H1 (cell line): ENCODE measurements around the gene STX2. TPM values are rescaled to one million over a fixed set of nuclear protein-coding genes. Genes with fewer than 3 reads are reported as not detected.

Experiments
- CTCF ChIA-PET: fragments of 300-600 bp; sonication (Branson Sonifier 250); formaldehyde crosslinking; loops from one replicate; lab custom pipeline; 2021; ENCODE audit not compliant: partially characterized antibody; lab: Charles Lee
- POLR2A ChIA-PET: fragments of 300-600 bp; sonication (Branson Sonifier 250); formaldehyde crosslinking; loops from one replicate; lab custom pipeline; 2021; ENCODE audit warnings: inconsistent platforms; ENCODE audit not compliant: partially characterized antibody; lab: Charles Lee
- DNase-seq, 2 experiments: peaks; one replicate each; pipeline versions ENCODE4 v3.0.0 to v3.0.0-alpha.2; 2010 to 2022; ENCODE audit warnings: low spot score in 2 of 2, low read depth in 1 of 2, mixed read lengths in 1 of 2
- FAIRE-seq: peaks from 2 replicates; lab custom pipeline; 2011; peaks lifted over from hg19 to GRCh38; lab: Jason Lieb, UNC
- H2AFZ ChIP-seq: 2 replicates; pipeline ENCODE4 v1.8.1; 2012; ENCODE audit warnings: low read length, inconsistent platforms
- H2AK5ac ChIP-seq: 2 replicates; pipeline ENCODE4 v1.6.1; 2013; ENCODE audit warnings: low read depth, low read length
- H2BK120ac ChIP-seq: replicated peaks from 2 replicates; pipeline ENCODE3; 2013; ENCODE audit warnings: low read depth, low read length, inconsistent platforms
- H2BK12ac ChIP-seq: 2 replicates; pipeline ENCODE4 v1.6.1; 2013; ENCODE audit warnings: low read depth, low read length
- H2BK15ac ChIP-seq: 2 replicates; pipeline ENCODE4 v1.6.1; 2013; ENCODE audit warnings: low read length
- H2BK20ac ChIP-seq: 2 replicates; pipeline ENCODE4 v1.6.1; 2013; ENCODE audit warnings: low read length
- H2BK5ac ChIP-seq: 2 replicates; pipeline ENCODE4 v1.6.1; 2013; ENCODE audit warnings: low read depth, low read length
- H3K14ac ChIP-seq: 2 replicates; pipeline ENCODE4 v1.6.1; 2013; ENCODE audit warnings: inconsistent platforms; ENCODE audit not compliant: insufficient read length
- H3K18ac ChIP-seq: 2 replicates; pipeline ENCODE4 v1.6.1; 2013; ENCODE audit warnings: low read length; ENCODE audit errors: extremely low read depth
- H3K23ac ChIP-seq: 2 replicates; pipeline ENCODE4 v1.6.1; 2013; ENCODE audit warnings: inconsistent platforms; ENCODE audit not compliant: insufficient read length
- H3K23me2 ChIP-seq: 2 replicates; pipeline ENCODE4 v1.6.1; 2013; ENCODE audit warnings: low read depth, low read length
- H3K27ac ChIP-seq: 2 replicates; pipeline ENCODE4 v1.6.1; 2011; ENCODE audit warnings: low read depth, low read length, inconsistent platforms
- H3K27me3 ChIP-seq, 4 experiments: replicated peaks in 1 of 4; 1 replicate in 1 of 4; 2 replicates in 3 of 4; pipeline versions ENCODE4 v1.6.1 to v1.8.1; 2011 to 2013; ENCODE audit warnings: low read length in 3 of 4, mild to moderate bottlenecking in 3 of 4, inconsistent platforms in 2 of 4, mixed read lengths in 2 of 4, moderate library complexity in 1 of 4; ENCODE audit not compliant: control insufficient read depth in 3 of 4, insufficient read depth in 3 of 4; ENCODE audit errors: extremely low read depth in 1 of 4
- H3K36me3 ChIP-seq, 4 experiments: 2 replicates each; pipeline versions ENCODE4 v1.6.1 to v1.8.1; 2011 to 2013; ENCODE audit warnings: mild to moderate bottlenecking in 4 of 4, low read length in 3 of 4, moderate library complexity in 2 of 4, control low read depth in 1 of 4, inconsistent platforms in 1 of 4; ENCODE audit not compliant: insufficient read depth in 4 of 4, control insufficient read depth in 2 of 4
- H3K4ac ChIP-seq: replicated peaks from 2 replicates; pipeline ENCODE3; 2013; ENCODE audit warnings: low read length, low read depth, mixed read lengths, inconsistent platforms; ENCODE audit not compliant: insufficient read length
- H3K4me1 ChIP-seq, 4 experiments: replicated peaks in 1 of 4; 1 replicate in 1 of 4; 2 replicates in 3 of 4; pipeline versions ENCODE4 v1.6.1 to v1.8.1; 2011 to 2013; ENCODE audit warnings: low read length in 3 of 4, inconsistent platforms in 2 of 4, mixed read lengths in 1 of 4; ENCODE audit not compliant: insufficient read depth in 4 of 4, control insufficient read depth in 3 of 4
- H3K4me2 ChIP-seq, 2 experiments: 2 replicates each; pipeline versions ENCODE4 v1.6.1 to v1.8.1; 2011 to 2013; ENCODE audit warnings: low read depth in 2 of 2, low read length in 2 of 2, control low read depth in 1 of 2, inconsistent platforms in 1 of 2, mild to moderate bottlenecking in 1 of 2; ENCODE audit not compliant: insufficient read depth in 1 of 2
- H3K4me3 ChIP-seq, 4 experiments: fragments of 200-600, 300-600 bp in 1 of 4; sonication (generic), shearing (Covaris generic), sonication (Bioruptor Twin) in 1 of 4; 2 replicates each; pipeline versions ENCODE4 v1.5.1 to v1.8.1; 2011 to 2016; ENCODE audit warnings: low read length in 4 of 4, low read depth in 3 of 4, control low read depth in 2 of 4, inconsistent platforms in 2 of 4, mild to moderate bottlenecking in 2 of 4, mixed read lengths in 1 of 4, moderate library complexity in 1 of 4; ENCODE audit not compliant: insufficient read depth in 2 of 4; ENCODE audit errors: extremely low read depth in 1 of 4
- H3K56ac ChIP-seq: replicated peaks from 2 replicates; pipeline ENCODE3; 2013; ENCODE audit warnings: low read depth, mild to moderate bottlenecking, mixed read lengths, low read length, inconsistent platforms; ENCODE audit not compliant: insufficient read length
- H3K79me1 ChIP-seq: 2 replicates; pipeline ENCODE4 v1.6.1; 2013; ENCODE audit warnings: low read depth, low read length, control low read depth
- H3K79me2 ChIP-seq, 2 experiments: 2 replicates each; pipeline versions ENCODE4 v1.6.1 to v1.8.1; 2012 to 2013; ENCODE audit warnings: low read length in 2 of 2, mild to moderate bottlenecking in 2 of 2, inconsistent platforms in 1 of 2; ENCODE audit not compliant: insufficient read depth in 2 of 2, control insufficient read depth in 1 of 2
- H3K9ac ChIP-seq, 4 experiments: replicated peaks in 1 of 4; 1 replicate in 1 of 4; 2 replicates in 3 of 4; pipeline versions ENCODE4 v1.6.1 to v1.8.1; 2011 to 2013; ENCODE audit warnings: low read depth in 3 of 4, low read length in 3 of 4, control low read depth in 2 of 4, mild to moderate bottlenecking in 2 of 4, moderate library complexity in 2 of 4, inconsistent platforms in 1 of 4; ENCODE audit errors: extremely low read depth in 1 of 4
- H3K9me3 ChIP-seq, 2 experiments: 2 replicates each; pipeline versions ENCODE4 v1.6.1 to v1.8.1; 2012 to 2013; ENCODE audit warnings: mild to moderate bottlenecking in 2 of 2, moderate library complexity in 2 of 2, control low read depth in 1 of 2, inconsistent platforms in 1 of 2, low read depth in 1 of 2, low read length in 1 of 2, mixed read lengths in 1 of 2; ENCODE audit not compliant: insufficient read depth in 2 of 2
- H4K20me1 ChIP-seq, 2 experiments: replicated peaks in 1 of 2; 2 replicates each; pipeline versions ENCODE3 to v1.8.1; 2011 to 2013; ENCODE audit warnings: inconsistent platforms in 2 of 2, low read length in 2 of 2, mild to moderate bottlenecking in 1 of 2; ENCODE audit not compliant: insufficient read depth in 2 of 2, control insufficient read depth in 1 of 2
- H4K5ac ChIP-seq: 2 replicates; pipeline ENCODE4 v1.6.1; 2013; ENCODE audit warnings: low read length, low read depth, mixed read lengths, inconsistent platforms; ENCODE audit not compliant: insufficient read length
- H4K8ac ChIP-seq: 2 replicates; pipeline ENCODE4 v1.8.0; 2013; ENCODE audit warnings: mild to moderate bottlenecking, moderate library complexity, low read length, inconsistent platforms; ENCODE audit not compliant: insufficient read depth; ENCODE audit errors: extremely low read depth
- H4K91ac ChIP-seq: replicated peaks from 2 replicates; pipeline ENCODE3; 2013; ENCODE audit warnings: low read length, mixed read lengths, inconsistent platforms; ENCODE audit not compliant: insufficient read length
- CREB1 ChIP-seq: IDR thresholded peaks from 2 replicates; pipeline ENCODE4 v1.6.1; 2012; ENCODE audit warnings: inconsistent platforms
- POLR2AphosphoS5 ChIP-seq: IDR thresholded peaks from 2 replicates; pipeline ENCODE4 v1.6.1; 2011; ENCODE audit warnings: low read depth, low read length
- WGBS, 2 experiments: shearing (Covaris generic) in 1 of 2; methylation state at CpG; one replicate each; pipeline versions ENCODE4 v1.1.6 to v1.1.7; 2013 to 2015; ENCODE audit warnings: low lambda C conversion rate in 2 of 2, mixed read lengths in 2 of 2, inconsistent platforms in 1 of 2, low coverage in 1 of 2, missing lambda C conversion rate in 1 of 2; ENCODE audit not compliant: insufficient replicate concordance in 2 of 2, insufficient coverage in 1 of 2, insufficient read length in 1 of 2; ENCODE audit errors: extremely low coverage in 1 of 2, missing lambda C conversion rate in 1 of 2; 5-methylcytosine and 5-hydroxymethylcytosine counted together
- polyA plus RNA-seq, 7 experiments: library from polyadenylated mRNA; depleted of rRNA in 3 of 7; stranded (reverse) in 5 of 7; unstranded in 2 of 7; fragments of >200 nt in 5 of 7; fragments of 200-250 nt in 2 of 7; gene quantifications; 1 replicate in 5 of 7; 2 replicates in 1 of 7; 4 replicates in 1 of 7; pipeline versions ENCODE4 v1.2.1 to v1.2.3, GENCODE V29; 2011 to 2013; ENCODE audit warnings: missing spikeins in 2 of 7, mixed read lengths in 2 of 7
- total RNA-seq: library from RNA; stranded (reverse); fragmentation: NEBNext Ultra II Directional; extraction: Animal tissue kit (Norgen Biotek cat#: 25700); gene quantifications from 2 replicates; pipeline ENCODE4 v1.2.1, GENCODE V29; 2021

STX2 gene
- total and polyA plus RNA-seq, 2 of the 8 experiments (the other 6 are each of a cell fraction or from before 2014, with no cell fraction given): 20.0 to 26.3 TPM

DNA sequence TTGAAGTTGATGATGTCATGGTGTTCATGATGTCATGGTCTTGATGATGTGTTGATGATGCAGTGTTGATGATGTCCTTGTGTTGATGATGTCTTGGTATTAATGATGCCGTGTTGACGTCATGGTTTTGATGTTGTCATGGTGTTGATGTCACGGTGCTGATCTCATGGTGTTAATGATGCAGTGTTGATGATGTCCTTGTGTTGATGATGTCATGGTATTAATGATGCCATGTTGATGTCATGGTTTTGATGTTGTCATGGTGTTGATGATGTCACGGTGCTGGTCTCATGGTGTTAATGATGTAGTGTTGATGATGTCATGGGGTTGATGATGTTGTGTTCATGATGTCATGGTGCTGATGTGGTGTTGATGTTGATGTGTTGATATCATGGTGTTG, 75.0 kb downstream of the STX2 start:
- ChIA-PET POLR2A (no interaction called here), CTCF (interaction anchor here (1.3 to 1.4 kb wide), 3 partner anchors 7 to 52 kb away, joined by 3 to 6 read pairs (median 6); no protein-coding TSS in a partner anchor)
- H3K56ac ChIP-seq: no peak overlapping the region
- no peak overlapping the region for H3K14ac ChIP-seq
- FAIRE-seq (no peak), DNase-seq (no peak)
- H3K4me1 ChIP-seq: no peaks in the 10 kb centered on the region
- H2BK20ac ChIP-seq: no peak overlapping the region
- H2AK5ac ChIP-seq: peak overlapping the region; percentile 88; the same call in 1 of the 2 replicates
- no peak overlapping the region for H3K23ac ChIP-seq
- H2BK120ac ChIP-seq: no peak overlapping the region
- H3K79me1 ChIP-seq: no peaks in the 10 kb centered on the region
- H3K79me2 ChIP-seq: peaks cover 0 to 14% of the 10 kb centered on the region in 2 experiments; a peak in 1 of 4 replicates
- H3K9ac ChIP-seq: no peak overlapping the region
- H4K20me1 ChIP-seq: peaks cover 0 to 10% of the 10 kb centered on the region in 2 experiments
- H3K9me3 ChIP-seq: peaks cover 5 to 13% of the 10 kb centered on the region in 2 experiments; a peak in 2 of 4 replicates
- 0 out of 2 replicates have a peak overlapping the region, but pooled peaks have one; percentile 28 for H2BK12ac ChIP-seq
- H2AFZ ChIP-seq: no peak overlapping the region
- no peak overlapping the region for H3K4me3 ChIP-seq
- no peak overlapping the region for H3K4me2 ChIP-seq
- no peak overlapping the region for H3K4ac ChIP-seq
- H2BK5ac ChIP-seq: no peak overlapping the region
- no peak overlapping the region for H3K27ac ChIP-seq
- H3K23me2 ChIP-seq: peaks cover 23% of the 10 kb centered on the region
- TF ChIP-seq POLR2AphosphoS5 (no peak), CREB1 (peak; percentile 90)
- no peak overlapping the region for H4K5ac ChIP-seq
- H2BK15ac ChIP-seq: no peak overlapping the region
- H4K91ac ChIP-seq: no peak overlapping the region
- peaks cover 0 to 13% (median 3%) of the 10 kb centered on the region in 4 experiments; a peak in 2 of 8 replicates for H3K36me3 ChIP-seq
- peaks cover 0 to 6% (median 0%) of the 10 kb centered on the region in 4 experiments; a peak in 1 of 7 replicates for H3K27me3 ChIP-seq
- no peak overlapping the region for H3K18ac ChIP-seq
- no peak overlapping the region for H4K8ac ChIP-seq
- 98% methylated on average over 4 of the region's 4 CpGs; no CpG with 5 or more reads in 1 of the 2 experiments for WGBS, 2 experiments
